Pancreas (tissue), 10 donors: ENCODE data around the gene CDH1. TPM values are rescaled to one million over a fixed set of nuclear protein-coding genes. Genes with fewer than 3 reads are reported as not detected.

Experiments used
- ATAC-seq, 4 donors: fragments of 200-7000 bp; cut with Tn5 transposase; one replicate each; pipeline versions ENCODE4 v1.8.0 to v1.9.1; 2020; ENCODE audit warnings: mild to moderate bottlenecking in 4 of 4, moderate library complexity in 4 of 4
- DNase-seq, 6 donors: peaks; one replicate each; pipeline ENCODE4 v3.0.0-alpha.2; 2020
- FAIRE-seq: peaks from 2 replicates; lab custom pipeline; 2012; peaks lifted over from hg19 to GRCh38; lab: Jason Lieb, UNC
- H3K27ac ChIP-seq, 4 donors: fragments of 200-600 bp; sonication (generic); 1 replicate in 3 of 4; 2 replicates in 1 of 4; pipeline versions ENCODE4 v1.5.0 to v1.8.0; 2020
- H3K27me3 ChIP-seq, 4 donors: fragments of 200-600 bp; one replicate each; pipeline ENCODE4 v1.8.0; 2021
- H3K36me3 ChIP-seq, 3 donors: fragments of 200-600 bp; sonication (generic) in 1 of 3; one replicate each; pipeline versions ENCODE4 v1.5.0 to v1.8.0; 2020 to 2021
- H3K4me1 ChIP-seq, 3 donors: fragments of 200-600 bp; one replicate each; pipeline ENCODE4 v1.8.0; 2021
- H3K4me3 ChIP-seq, 4 donors: fragments of 200-600 bp; sonication (generic) in 2 of 4; one replicate each; pipeline versions ENCODE4 v1.5.0 to v1.8.0; 2020 to 2021
- H3K9me3 ChIP-seq, 4 donors: fragments of 200-600 bp; one replicate each; pipeline ENCODE4 v1.8.0; 2021
- WGBS, 2 donors: extraction: QIAGEN DNeasy Blood & Tissue Kit; methylation state at CpG; one replicate each; pipeline ENCODE4 v1.1.7; 2013; 5-methylcytosine and 5-hydroxymethylcytosine counted together
- intact Hi-C, 3 donors: fragments of 100-400 bp; cut with DNase I; formaldehyde crosslinking; loops; one replicate each; pipeline versions ENCODE4 v1.11.1 to v1.14.2; 2022
- polyA plus RNA-seq, 2 donors: library from polyadenylated mRNA; stranded (reverse); fragments of 200-250 nt; gene quantifications; one replicate each; pipeline ENCODE4 v1.2.3, GENCODE V29; 2013
- total RNA-seq, 6 donors: library from RNA; stranded (reverse); fragmentation: NEBNext Ultra II Directional in 4 of 6; extraction: Animal tissue kit (Norgen Biotek cat#: 25700) in 4 of 6; gene quantifications; one replicate each; pipeline versions ENCODE4 v1.2.1 to v1.2.4, GENCODE V29; 2021 to 2023
- TF ChIP-seq, protein P1 (sequence below), 4 donors: fragments of 200-600 bp; sonication (generic) in 3 of 4; IDR thresholded peaks; one replicate each; pipeline versions ENCODE4 v1.5.0 to v1.8.0; 2021; ENCODE audit warnings: antibody characterized with exemption in 4 of 4
- donor health status: healthy with polysubstance abuse.
- donor health status: DM: no; HTN: no; CAD: no; lungs with moderate emphysema.
- donor health status: DM: no; HTN: no; CAD: no.
- donor health status: control.
- donor health status: control.
- donor health status: Bipolar disorder and iron deficiency.
- donor health status: DM: yes; HTN: yes; CAD: no.
- donor health status: DM: no; HTN: no; CAD: no.
- donor health status: DM: no; HTN: no; CAD: no.
- donor health status: DM: yes; HTN: yes; CAD: no.

The CDH1 gene
- total and polyA plus RNA-seq, 8 donors, result 52.8 to 258 (median 155) TPM

DNA sequence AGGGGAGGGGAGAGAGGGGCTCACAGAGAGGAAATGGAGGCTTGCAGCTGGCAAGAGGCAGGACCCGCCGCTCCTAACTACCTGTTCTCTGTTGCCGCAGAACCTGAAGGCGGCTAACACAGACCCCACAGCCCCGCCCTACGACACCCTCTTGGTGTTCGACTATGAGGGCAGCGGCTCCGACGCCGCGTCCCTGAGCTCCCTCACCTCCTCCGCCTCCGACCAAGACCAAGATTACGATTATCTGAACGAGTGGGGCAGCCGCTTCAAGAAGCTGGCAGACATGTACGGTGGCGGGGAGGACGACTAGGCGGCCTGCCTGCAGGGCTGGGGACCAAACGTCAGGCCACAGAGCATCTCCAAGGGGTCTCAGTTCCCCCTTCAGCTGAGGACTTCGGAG lies 39.0 kb upstream of the CDH1 start:
- H3K27ac ChIP-seq, result no peak overlapping the region
- intact Hi-C loops, result loop anchor here in 1 of 3 donors (10.0 kb wide), 1 partner anchor 153 kb away; no protein-coding TSS in a partner anchor
- ATAC-seq (no peak), FAIRE-seq (no peak), DNase-seq (no peak)
- H3K9me3 ChIP-seq, result no peaks in the 10 kb centered on the region
- no peaks in the 10 kb centered on the region for H3K36me3 ChIP-seq
- TF ChIP-seq, protein P1, sequence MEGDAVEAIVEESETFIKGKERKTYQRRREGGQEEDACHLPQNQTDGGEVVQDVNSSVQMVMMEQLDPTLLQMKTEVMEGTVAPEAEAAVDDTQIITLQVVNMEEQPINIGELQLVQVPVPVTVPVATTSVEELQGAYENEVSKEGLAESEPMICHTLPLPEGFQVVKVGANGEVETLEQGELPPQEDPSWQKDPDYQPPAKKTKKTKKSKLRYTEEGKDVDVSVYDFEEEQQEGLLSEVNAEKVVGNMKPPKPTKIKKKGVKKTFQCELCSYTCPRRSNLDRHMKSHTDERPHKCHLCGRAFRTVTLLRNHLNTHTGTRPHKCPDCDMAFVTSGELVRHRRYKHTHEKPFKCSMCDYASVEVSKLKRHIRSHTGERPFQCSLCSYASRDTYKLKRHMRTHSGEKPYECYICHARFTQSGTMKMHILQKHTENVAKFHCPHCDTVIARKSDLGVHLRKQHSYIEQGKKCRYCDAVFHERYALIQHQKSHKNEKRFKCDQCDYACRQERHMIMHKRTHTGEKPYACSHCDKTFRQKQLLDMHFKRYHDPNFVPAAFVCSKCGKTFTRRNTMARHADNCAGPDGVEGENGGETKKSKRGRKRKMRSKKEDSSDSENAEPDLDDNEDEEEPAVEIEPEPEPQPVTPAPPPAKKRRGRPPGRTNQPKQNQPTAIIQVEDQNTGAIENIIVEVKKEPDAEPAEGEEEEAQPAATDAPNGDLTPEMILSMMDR (IDR thresholded peaks at IDR 0.05), result no peak
- WGBS, 2 donors, result 87 to 88% methylated on average over 23 of the region's 23 CpGs
- no peak overlapping the region for H3K4me3 ChIP-seq
- H3K27me3 ChIP-seq, result no peaks in the 10 kb centered on the region
- no peaks in the 10 kb centered on the region for H3K4me1 ChIP-seq

DNA sequence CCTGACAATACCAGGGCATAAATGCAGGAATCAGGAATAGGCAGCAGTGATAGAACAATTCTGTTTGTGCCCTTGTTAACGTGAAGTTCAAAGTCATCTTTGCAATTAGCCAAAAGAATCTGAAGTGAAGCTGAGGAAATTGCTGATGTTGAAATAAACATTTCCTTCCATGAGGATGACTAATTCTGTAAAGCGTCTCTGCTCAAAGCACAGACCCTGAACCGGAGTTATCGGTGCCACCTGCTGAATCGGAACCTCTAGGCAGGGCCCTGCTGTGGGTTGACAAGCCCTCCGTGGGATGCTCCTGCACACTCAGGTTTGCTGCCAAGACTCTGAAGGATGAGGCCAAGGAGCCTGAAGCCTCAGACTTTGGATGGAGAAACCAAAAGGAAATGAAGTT lies 37.0 kb upstream of the CDH1 start:
- no peak overlapping the region for H3K27ac ChIP-seq
- intact Hi-C loops, result loop anchor here in 1 of 3 donors (10.0 kb wide), 1 partner anchor 105 kb away; no protein-coding TSS in a partner anchor
- no peaks in the 10 kb centered on the region for H3K36me3 ChIP-seq
- no peak for ATAC-seq
- no peaks in the 10 kb centered on the region for H3K9me3 ChIP-seq
- FAIRE-seq, result no peak
- no peak for DNase-seq
- no peak overlapping the region for H3K4me3 ChIP-seq
- no peaks in the 10 kb centered on the region for H3K4me1 ChIP-seq
- WGBS, 2 donors, result 71 to 75% methylated on average over 6 of the region's 6 CpGs
- TF ChIP-seq, protein P1 (IDR thresholded peaks at IDR 0.05), result no peak
- no peaks in the 10 kb centered on the region for H3K27me3 ChIP-seq

DNA sequence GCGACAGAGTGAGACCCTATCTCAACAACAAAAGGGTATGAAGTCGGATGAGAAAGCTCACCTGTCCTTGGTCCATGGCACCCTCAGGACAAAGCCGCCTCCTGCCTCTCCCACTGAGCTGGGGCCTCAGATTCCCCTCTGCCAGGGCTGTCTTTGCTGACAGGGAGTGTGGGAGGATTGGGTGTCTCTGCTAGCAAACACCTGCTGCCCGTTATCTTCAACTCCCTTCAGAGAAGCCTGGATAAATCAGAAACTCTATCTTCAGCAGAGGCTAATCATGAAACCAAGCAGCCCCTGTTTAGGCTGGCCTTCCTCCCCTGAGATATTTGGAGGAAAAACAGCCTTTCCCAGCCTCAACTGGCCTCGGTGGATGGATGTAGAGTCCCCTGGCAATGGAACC lies 36.3 kb upstream of the CDH1 start:
- ATAC-seq (no peak), DNase-seq (no peak), FAIRE-seq (no peak)
- H3K4me1 ChIP-seq, result no peaks in the 10 kb centered on the region
- WGBS, 2 donors, result 76 to 77% methylated on average over 5 of the region's 5 CpGs
- H3K27ac ChIP-seq, result no peak overlapping the region
- H3K27me3 ChIP-seq, result no peaks in the 10 kb centered on the region
- intact Hi-C loops, result loop anchor here in 1 of 3 donors (10.0 kb wide), 1 partner anchor 104 kb away; no protein-coding TSS in a partner anchor
- no peak overlapping the region for H3K4me3 ChIP-seq
- no peaks in the 10 kb centered on the region for H3K9me3 ChIP-seq
- TF ChIP-seq, protein P1 (IDR thresholded peaks at IDR 0.05), result no peak
- no peaks in the 10 kb centered on the region for H3K36me3 ChIP-seq

DNA sequence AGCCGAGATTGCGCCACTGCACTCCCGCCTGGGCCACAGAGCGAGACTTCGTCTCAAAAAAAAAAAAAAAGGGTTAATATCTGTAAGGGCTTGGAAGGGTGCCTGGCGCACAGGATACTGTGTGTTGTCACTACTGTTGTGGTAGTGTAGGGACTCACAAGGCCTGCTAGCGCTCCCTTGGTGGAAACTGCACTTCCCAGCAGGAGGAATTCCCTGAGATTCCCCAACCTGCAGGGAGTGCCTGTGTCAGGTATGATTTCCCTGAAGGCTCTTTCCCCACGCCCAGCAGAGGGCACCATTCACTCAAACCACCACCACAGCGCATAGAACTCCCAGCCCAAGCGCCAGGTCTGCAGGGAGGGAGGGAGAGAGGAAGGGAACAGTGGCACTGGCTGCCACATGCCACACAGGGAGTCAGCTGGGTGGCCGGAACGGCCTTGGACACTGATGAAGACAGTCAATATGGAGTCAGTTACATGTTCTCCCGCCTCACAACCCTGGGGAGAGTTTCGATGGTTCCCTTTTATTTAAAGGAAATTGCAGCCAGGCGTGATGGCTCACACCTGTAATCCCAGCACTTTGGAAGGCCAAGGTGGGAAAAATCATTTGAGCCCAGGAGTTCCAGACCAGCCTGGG lies 32.7 kb upstream of the CDH1 start:
- Histone ChIP-seq H3K4me3 (no peak overlapping the region), H3K4me1 (no peaks in the 10 kb centered on the region), H3K9me3 (no peaks in the 10 kb centered on the region), H3K36me3 (no peaks in the 10 kb centered on the region), H3K27ac (peak overlapping the region in 1 of 4 donors; percentile 33), H3K27me3 (no peaks in the 10 kb centered on the region)
- FAIRE-seq, result no peak
- peak; percentile 95 to 99 (median 98) for ATAC-seq
- intact Hi-C loops, result loop anchor here in 2 of 3 donors (2.0 to 10.0 kb wide), 2 partner anchors 92 to 100 kb away; no protein-coding TSS in a partner anchor
- TF ChIP-seq, protein P1 (IDR thresholded peaks at IDR 0.05), result peak; percentile 65 to 79 (median 74)
- WGBS, 2 donors, result 34 to 38% methylated on average over 15 of the region's 15 CpGs
- peak; percentile 88 to 96 (median 93) for DNase-seq
